OCI-LY3 (cell line): ENCODE measurements around the gene MAP1B.

ENCODE experiments used
- CTCF ChIP-seq: fragments of 200-600, 300-600 bp; sonication (generic); IDR thresholded peaks from 2 replicates; pipeline ENCODE4 v1.5.1; 2014; ENCODE audit warnings: antibody characterized with exemption, low read length, low read depth
- EZH2phosphoT487 ChIP-seq: fragments of 200-600 bp; shearing (Covaris generic); IDR thresholded peaks from 2 replicates; pipeline ENCODE4 v1.6.1; 2018; ENCODE audit warnings: antibody characterized with exemption, mixed run types, low read depth

- TF ChIP-seq CTCF (no peak), EZH2phosphoT487 (no peak)
Observed at GRCh38 chr5:72066705-72067107, 40.6 kb upstream of the MAP1B start.
